NCI-H2196 (cell line): Measurements from ENCODE around the gene FHIP1B.

ENCODE experiments used
- DNase-seq: peaks from one replicate; lab custom pipeline; 2025; ENCODE audit not compliant: unreplicated experiment; lab: John Stamatoyannopoulos, UW

The FHIP1B gene

GRCh38 chr11:6240781-6241180, 6.3 kb upstream of the FHIP1B start:
- DNase-seq: no peak

GRCh38 chr11:6240139-6240538, 5.7 kb upstream of the FHIP1B start:
- DNase-seq: no peak

DNA sequence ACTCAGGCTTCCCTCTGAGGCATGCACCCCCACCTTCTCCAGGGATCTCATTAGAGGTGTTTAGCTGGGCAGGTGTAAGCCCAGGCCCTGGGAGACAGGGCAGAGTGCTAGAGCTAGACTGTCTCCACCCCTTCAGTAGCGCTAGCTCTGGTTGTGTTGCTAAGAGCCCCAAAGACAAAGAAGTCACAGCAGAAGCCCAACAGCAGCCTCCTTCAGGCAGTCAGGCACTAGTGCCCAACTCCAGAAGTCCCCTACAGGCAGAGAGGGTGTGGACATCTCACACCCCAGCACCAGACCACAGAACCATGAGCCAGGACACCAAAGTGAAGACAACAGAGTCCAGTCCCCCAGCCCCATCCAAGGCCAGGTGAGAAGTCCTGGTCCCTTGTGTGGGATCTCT, 4.5 kb upstream of the FHIP1B start, which contains the start of gene CNGA4:
Gene CNGA4 (plus strand): TSS at position 188 of the 400 bp plus-strand sequence. CDS start 118 bp downstream, at position 306.
- DNase-seq: peak; percentile 71

DNA sequence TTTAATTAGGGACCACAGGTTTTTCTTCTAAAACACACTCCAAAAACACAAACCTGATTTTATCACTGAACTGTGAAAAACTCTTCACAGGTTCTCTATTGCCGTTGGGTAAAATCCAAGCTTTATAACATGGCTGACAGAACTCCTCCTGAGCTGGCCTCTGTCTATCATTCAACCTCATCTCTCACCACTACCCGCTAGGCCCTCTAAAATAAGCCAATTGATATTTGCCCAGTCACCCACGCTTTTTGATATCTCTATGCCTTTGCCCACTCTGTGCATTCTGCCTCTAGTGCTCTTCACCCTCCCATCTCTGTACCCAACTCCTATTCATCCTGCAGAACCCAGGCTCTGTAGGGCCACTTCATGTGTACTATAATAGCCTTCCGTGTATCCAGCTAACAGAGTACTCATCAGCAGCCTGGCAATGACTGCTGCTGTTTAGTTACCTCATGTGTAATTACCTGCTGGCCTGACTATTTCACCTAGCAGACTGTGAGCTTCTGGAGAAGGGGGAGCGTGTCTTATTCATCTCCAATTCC, 3.4 kb upstream of the FHIP1B start:
- no peak for DNase-seq

DNA sequence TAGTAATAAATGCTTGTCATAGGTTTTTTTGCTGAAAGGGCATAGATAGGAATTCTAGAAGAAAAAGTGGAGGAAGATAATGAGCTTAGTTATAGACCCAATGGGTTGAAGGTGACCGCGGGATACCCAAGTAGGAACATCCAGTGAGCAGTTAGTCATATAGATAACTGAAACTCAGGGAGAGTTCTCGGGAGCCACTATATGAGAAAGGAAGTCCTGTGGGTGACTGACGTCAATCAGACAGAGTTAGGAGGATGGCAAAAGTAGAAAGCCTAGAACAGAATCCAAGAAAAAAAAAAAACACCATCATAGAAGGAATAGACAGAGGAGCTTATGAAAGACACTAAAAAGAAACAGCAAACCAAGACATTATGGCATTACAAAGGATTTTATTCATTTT, 2.8 kb upstream of the FHIP1B start:
- DNase-seq: no peak

GRCh38 chr11:6233984-6234386, 451 bp downstream of the FHIP1B start:
- no peak for DNase-seq

- peak; percentile 3 for DNase-seq
Measured at GRCh38 chr11:6232899-6233298, 1.5 kb downstream of the FHIP1B start.

- DNase-seq: no peak
Measured at GRCh38 chr11:6229911-6230310, 4.5 kb downstream of the FHIP1B start.

GRCh38 chr11:6228520-6228919, 5.9 kb downstream of the FHIP1B start:
- DNase-seq: no peak

DNA sequence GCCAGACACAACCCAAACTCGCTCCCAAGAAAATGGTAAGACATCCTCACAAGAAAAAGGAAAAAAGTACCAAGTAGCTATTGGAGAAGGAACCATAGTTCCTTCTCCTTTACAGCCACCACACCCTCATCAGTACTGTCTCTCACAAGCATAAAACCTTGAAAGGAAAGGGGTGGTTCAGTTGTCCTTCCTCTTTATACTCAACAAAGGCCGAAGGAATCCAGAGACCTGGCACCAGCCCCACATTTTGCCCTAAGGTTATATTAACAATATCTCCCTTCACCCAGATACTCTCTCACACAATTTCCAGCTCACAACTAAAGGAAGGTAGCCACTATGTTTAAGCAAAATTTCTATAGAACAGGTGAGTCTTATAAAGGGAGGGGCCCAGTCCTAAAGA, 8.5 kb downstream of the FHIP1B start:
- DNase-seq: no peak

DNA sequence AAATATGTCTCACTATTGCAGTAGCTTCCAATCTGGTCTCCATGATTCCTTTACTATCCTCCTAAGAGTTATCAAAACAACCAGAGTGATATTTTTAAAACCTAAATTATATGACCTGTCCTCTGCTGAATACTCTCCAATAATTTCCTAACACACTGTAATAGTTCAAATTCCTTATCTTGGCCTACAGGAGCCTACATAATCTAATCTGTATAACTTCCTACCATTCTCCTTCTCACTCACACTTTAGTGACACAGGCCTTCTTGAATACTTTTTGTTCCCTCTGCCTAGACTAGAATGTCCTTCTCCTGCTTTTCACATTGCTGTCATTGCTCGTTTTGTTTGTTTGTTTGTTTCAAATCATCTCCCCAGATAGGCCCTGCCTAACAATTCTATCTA, 9.4 kb downstream of the FHIP1B start:
- DNase-seq: no peak

DNA sequence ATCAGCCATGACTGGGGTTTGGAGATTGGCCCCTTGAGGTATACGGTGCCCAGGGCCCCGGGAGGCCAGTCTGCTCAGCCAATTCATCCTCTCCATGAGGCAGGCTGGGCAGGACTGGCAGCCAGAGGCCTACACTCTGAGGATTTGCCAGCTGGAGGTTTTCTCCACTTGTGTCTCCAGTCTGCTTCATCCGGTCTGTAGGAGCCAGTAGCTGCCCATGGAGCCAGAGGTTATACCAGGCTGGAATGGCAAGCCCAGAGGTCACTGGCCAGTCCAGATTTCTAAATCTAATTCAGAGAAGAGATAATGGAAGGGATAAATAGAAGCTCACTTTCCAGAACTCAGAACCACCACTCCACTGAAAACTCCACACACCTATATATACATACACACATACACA, 10.0 kb downstream of the FHIP1B start:
- DNase-seq: no peak

DNA sequence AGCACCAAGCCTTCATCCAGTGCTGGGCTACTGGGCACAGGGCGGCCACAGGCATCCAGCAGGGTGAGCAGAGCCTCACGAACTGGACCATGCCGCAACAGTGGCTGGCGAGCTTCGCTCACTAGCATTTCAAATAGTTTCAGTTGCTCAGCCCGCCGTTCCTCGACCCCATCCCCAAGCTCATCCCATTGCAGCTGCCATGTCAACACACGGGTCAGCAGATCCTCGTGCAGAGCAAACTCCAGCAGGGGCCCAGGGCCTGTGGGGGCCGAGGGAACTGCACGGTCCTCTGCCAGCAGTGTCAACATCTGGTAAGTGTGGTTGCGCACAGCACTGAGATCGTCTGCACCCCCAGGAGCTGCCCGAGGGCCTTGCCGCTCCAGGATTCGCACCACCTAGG, 10.6 kb downstream of the FHIP1B start:
- DNase-seq: no peak

DNA sequence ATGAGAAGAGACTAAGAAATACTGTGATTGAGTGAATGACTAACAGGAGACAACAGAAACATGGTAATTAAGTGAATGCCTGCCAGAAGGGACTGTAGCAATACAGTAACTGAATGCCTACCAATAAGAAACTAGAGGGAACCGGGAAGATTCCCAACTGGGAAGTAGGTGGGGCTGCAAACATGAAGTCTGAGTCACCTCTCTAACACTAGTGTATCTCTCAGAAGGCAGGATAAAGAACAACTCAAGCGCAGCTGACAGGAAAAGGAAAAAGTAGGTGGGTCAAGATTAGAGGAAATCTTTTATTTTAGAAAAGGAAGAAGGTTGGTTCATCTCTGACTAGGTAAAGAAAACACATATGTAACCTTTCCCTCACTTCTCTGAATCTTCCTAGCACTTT, 15.1 kb downstream of the FHIP1B start:
- no peak for DNase-seq

DNA sequence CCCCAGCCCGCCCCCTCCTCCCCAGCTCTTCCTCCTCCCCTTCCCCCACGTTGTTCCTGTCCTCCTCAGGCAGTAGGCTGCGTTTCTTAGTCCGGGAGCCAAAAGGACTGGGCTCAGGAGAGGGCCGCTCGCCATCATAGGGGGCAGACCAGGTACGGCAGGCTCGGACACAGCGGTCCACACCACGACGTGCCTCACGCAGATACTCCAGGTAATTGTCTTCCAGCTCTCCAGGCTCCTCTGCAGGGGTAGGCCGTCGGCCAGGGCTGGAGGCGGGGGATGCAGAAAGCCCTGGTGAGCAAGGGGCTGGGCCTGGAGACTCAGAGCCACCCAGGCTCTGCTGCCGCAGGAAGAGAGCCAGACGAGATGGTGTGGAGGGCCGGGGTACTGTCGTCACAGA, 16.7 kb downstream of the FHIP1B start:
- DNase-seq: no peak

- DNase-seq: no peak
Measured at GRCh38 chr11:6216501-6216900, 17.9 kb downstream of the FHIP1B start.

- no peak for DNase-seq
Measured at GRCh38 chr11:6214530-6214929, 19.9 kb downstream of the FHIP1B start.

DNA sequence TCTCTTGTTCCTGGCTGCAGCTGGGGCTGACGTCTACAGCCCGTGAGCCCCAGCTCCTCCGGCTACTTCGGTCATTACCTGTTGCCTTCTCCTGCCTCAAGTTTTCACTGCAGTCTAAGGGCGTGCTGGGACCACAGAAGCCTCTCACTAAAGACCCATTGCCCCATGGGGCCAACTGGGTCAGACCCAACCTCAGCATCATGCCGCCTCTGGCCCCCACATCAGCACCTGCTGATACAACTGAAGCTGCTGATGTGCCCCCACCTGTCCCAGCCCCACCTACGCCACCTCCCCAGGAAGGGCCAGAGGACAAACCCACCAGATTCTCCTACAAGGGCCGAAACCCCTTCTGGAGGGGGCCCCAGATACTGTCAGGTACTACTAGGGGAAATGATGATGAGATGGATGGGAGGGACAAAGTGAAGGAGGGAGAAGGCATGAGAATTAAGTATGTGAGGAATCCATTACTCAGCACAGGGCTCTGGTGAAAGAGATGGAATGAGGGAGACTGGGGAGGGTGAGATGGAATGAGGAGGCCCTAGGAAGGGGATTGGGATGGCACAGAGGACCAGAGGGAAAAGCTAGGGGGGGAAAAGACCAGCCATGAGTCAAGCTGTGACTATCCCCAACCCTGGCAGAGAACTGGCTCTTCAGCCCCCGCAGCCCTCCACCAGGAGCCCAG, 24.0 kb downstream of the FHIP1B start:
- DNase-seq: no peak

DNA sequence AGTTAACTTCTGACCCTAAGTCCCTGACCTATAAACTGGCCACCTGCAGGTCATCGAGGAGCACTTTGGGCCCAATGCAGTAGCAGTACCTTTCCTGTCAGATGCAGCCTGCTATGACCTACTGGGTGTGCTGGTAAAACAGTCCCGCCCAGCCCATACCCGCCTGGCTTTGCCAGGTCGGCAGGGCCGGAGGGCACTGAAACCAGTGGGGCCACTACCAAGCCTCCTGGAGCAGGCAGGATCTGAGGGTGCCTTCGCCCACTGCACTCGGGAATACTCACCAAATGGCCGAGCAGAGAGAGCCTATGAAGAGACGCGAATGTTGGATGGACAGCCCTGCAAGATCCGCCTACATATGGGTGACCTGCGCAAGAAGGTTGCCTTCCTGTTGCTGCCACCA, 24.6 kb downstream of the FHIP1B start:
- DNase-seq: no peak

DNA sequence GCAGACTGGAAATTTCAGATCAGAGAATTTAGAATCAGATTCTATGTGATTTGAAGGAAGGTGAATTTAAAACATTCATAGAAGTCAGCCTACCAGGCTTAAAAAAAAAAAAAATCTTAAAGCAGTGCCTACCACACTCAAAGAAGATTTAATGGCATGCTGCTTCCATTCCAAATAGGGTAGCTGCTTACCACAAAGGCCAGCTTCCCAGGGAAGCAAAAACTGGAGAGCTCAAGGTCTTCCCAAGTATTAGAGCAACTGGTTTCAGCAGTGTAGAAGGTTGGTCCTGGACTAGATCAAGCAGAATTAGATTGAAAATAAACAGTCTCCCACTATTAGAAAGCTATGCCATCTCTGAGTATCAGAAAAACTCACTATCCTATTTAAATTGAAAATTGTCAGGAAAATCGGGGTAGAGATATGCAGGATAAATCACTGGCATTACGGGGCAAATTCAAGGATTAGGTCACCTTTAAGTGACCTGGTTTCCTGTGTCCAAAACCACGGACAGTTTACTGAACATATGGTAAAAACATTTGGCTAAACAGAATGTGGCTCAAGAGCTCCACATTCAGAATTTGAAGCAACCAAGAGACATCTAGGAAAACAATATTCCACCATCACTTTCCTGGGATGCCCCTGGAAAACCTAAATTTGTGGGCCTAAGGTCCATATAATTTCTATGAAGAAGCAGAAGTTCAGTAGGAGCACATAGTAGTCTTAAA, 27.8 kb downstream of the FHIP1B start:
- no peak for DNase-seq

GRCh38 chr11:6205366-6205765, 29.1 kb downstream of the FHIP1B start, which contains the start of gene C11orf42:
Gene C11orf42, plus strand, starts transcription at chr11:6205557. Its CDS starts 59 bp downstream, at chr11:6205616.
- no peak for DNase-seq

DNA sequence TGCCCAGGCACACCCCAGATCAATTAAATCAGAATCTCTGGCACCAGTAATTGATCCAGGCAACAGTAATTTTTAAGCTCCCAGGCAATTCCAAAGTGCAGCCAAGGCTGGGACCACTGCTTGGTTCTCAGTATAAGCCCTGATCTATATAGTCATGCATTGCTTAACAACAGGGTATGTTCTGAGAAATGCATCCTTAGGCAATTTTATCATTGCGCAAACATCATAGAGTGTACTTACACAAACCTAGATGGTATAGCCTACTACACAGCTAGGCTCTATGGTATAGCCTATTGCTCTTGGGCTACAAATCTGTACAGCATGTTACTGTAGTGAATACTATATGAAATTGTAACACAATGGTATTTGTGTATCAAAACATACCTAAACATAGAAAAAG, 29.7 kb downstream of the FHIP1B start:
- no peak for DNase-seq
